Hepatocyte (in vitro differentiated cells): ENCODE data around the gene WIZ.

Source experiments
- EZH2 ChIP-seq: fragments of 200-600 bp; sonication (generic); IDR thresholded peaks from 2 replicates; pipeline ENCODE4 v1.6.1; 2016; ENCODE audit warnings: antibody characterized with exemption, mild to moderate bottlenecking, borderline replicate concordance
- EZH2phosphoT487 ChIP-seq: fragments of 200-600 bp; sonication (generic); IDR thresholded peaks from one replicate; pipeline ENCODE4 v1.6.1; 2018; ENCODE audit warnings: antibody characterized with exemption, mild to moderate bottlenecking, low read depth, moderate library complexity; ENCODE audit not compliant: unreplicated experiment, severe bottlenecking
- TF ChIP-seq, protein P1 (sequence below): fragments of 200-600 bp; sonication (generic); IDR thresholded peaks from 2 replicates; pipeline ENCODE4 v1.5.1; 2016; ENCODE audit warnings: antibody characterized with exemption, mild to moderate bottlenecking; ENCODE audit not compliant: poor library complexity

DNA sequence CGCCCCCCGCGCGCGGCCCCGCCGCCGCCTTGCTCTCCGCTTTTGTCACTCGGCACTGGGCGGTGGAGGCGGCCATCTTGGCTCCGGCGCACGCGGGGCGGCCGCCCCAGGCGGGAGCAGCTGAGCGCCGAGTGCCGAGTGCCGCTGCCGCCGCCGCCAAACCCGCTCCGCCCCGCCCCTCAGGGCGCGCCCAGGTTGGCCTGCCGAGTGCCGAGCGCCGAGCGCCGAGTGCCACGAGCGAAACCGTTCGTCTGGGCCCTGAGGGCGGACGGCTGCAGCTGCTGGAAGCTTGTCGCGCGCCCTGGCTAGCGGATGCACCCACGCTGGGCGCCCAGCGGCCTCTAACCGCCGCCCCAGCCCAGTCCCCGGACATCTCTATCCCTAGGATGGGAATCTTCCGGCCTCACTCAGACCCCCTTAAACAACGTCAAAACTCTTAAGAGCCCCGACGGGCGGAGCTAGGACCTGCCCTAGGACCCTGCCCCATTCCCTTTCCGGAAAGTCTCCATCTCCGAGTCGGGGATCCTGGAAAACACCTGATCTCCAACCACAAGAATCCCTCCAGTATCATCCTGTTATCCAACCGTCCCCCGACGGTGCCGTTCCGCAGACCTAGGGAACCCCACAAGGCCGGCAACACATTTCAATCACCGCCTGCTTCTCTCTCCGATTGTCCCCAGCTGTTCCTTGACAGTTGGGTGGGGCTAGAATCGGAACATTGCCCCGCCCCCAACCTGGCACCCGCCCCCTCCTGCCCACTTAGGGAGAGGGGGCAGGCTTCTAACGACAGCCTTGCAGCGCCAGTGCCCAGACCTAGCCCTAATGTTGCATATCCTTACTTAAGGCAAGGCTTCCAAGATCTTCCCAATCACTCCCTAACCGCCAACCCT lies 16.9 kb downstream of the WIZ start:
- TF ChIP-seq, protein P1, sequence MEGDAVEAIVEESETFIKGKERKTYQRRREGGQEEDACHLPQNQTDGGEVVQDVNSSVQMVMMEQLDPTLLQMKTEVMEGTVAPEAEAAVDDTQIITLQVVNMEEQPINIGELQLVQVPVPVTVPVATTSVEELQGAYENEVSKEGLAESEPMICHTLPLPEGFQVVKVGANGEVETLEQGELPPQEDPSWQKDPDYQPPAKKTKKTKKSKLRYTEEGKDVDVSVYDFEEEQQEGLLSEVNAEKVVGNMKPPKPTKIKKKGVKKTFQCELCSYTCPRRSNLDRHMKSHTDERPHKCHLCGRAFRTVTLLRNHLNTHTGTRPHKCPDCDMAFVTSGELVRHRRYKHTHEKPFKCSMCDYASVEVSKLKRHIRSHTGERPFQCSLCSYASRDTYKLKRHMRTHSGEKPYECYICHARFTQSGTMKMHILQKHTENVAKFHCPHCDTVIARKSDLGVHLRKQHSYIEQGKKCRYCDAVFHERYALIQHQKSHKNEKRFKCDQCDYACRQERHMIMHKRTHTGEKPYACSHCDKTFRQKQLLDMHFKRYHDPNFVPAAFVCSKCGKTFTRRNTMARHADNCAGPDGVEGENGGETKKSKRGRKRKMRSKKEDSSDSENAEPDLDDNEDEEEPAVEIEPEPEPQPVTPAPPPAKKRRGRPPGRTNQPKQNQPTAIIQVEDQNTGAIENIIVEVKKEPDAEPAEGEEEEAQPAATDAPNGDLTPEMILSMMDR = no peak
- TF ChIP-seq EZH2 (no peak), EZH2phosphoT487 (no peak)
